ENCODE measurements around the gene RACGAP1. TPM values are rescaled to one million over a fixed set of nuclear protein-coding genes. Genes with fewer than 3 reads are reported as not detected.

The RACGAP1 gene
- total and polyA plus RNA-seq, 2 of the 8 experiments (the other 6 are each of a cell fraction or from before 2014, with no cell fraction given) = 18.0 to 66.3 TPM

DNA sequence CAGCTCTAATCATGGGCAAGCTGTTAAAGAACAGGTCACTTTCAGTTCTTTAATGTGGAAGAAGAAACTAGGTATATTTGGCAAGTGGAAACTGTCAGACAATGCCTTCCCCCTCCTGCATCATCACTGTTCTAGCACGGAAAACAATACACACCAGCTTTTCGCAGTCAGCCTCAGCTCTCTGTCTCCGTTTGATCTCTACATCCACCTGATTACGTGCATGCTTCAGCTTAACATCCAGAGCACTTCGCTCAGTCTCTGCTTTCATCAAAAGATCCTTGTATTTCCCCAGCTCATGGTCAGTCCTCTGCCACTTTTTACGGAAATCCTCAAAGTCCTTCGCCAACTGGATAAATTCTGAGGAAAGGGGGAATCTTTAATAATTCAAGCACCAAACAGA is 19.0 kb downstream of the RACGAP1 start:
- Histone ChIP-seq H3K79me1 (ENCODE audit: low read depth, low read length) (no peaks in the 10 kb centered on the region), H2BK12ac (ENCODE audit: low read depth, low read length) (no peak overlapping the region), H2AFZ (ENCODE audit: low read length) (no peak overlapping the region), H3K23me2 (ENCODE audit: low read depth, low read length) (no peaks in the 10 kb centered on the region), H4K20me1 (replicated peaks in 1 of 2; ENCODE audit: control insufficient read depth in 1 of 2, insufficient read depth in 2 of 2, low read length in 2 of 2) (no peaks in the 10 kb centered on the region), H3K14ac (ENCODE audit: insufficient read length) (no peak overlapping the region), H3K9ac (replicated peaks in 1 of 4; ENCODE audit: extremely low read depth in 1 of 4, low read depth in 3 of 4, low read length in 3 of 4) (no peak overlapping the region), H2BK20ac (ENCODE audit: low read length) (no peak overlapping the region), H3K27me3 (replicated peaks in 1 of 4; ENCODE audit: control insufficient read depth in 3 of 4, extremely low read depth in 1 of 4, insufficient read depth in 3 of 4, low read length in 3 of 4) (no peaks in the 10 kb centered on the region), H2BK15ac (ENCODE audit: low read length) (no peak overlapping the region), H3K27ac (ENCODE audit: low read depth, low read length) (no peak overlapping the region), H3K56ac (replicated peaks; ENCODE audit: insufficient read length, low read depth, low read length) (no peak overlapping the region), H3K36me3 (ENCODE audit: control insufficient read depth in 2 of 4, insufficient read depth in 4 of 4, low read length in 3 of 4) (peaks cover 2 to 34% (median 22%) of the 10 kb centered on the region in 4 experiments; a peak in 7 of 8 replicates), H3K79me2 (ENCODE audit: control insufficient read depth in 1 of 2, insufficient read depth in 2 of 2, low read length in 2 of 2) (no peaks in the 10 kb centered on the region), H3K9me3 (ENCODE audit: insufficient read depth in 2 of 2, low read depth in 1 of 2, low read length in 1 of 2) (no peaks in the 10 kb centered on the region), H4K8ac (ENCODE audit: extremely low read depth, insufficient read depth, low read length) (no peak overlapping the region), H3K4me2 (ENCODE audit: insufficient read depth in 1 of 2, low read depth in 2 of 2, low read length in 2 of 2) (no peak overlapping the region), H4K91ac (replicated peaks; ENCODE audit: insufficient read length, low read length) (no peak overlapping the region), H2BK120ac (replicated peaks; ENCODE audit: low read depth, low read length) (no peak overlapping the region), H4K5ac (ENCODE audit: insufficient read length, low read depth, low read length) (no peak overlapping the region), H3K4me1 (replicated peaks in 1 of 4; ENCODE audit: control insufficient read depth in 3 of 4, insufficient read depth in 4 of 4, low read length in 3 of 4) (no peaks in the 10 kb centered on the region), H2AK5ac (ENCODE audit: low read depth, low read length) (no peak overlapping the region), H3K4me3 (ENCODE audit: extremely low read depth in 1 of 4, insufficient read depth in 2 of 4, low read depth in 3 of 4, low read length in 4 of 4) (no peak overlapping the region), H3K23ac (ENCODE audit: insufficient read length) (no peak overlapping the region), H3K18ac (ENCODE audit: extremely low read depth, low read length) (no peak overlapping the region), H3K4ac (replicated peaks; ENCODE audit: insufficient read length, low read depth, low read length) (no peak overlapping the region), H2BK5ac (ENCODE audit: low read depth, low read length) (no peak overlapping the region)
- TF ChIP-seq YY1 (IDR thresholded peaks at IDR 0.05; ENCODE audit: low read depth, low read length) (no peak), RNF2 (IDR thresholded peaks at IDR 0.05; ENCODE audit: borderline replicate concordance, low read depth, low read length, missing control alignments, poor library complexity, severe bottlenecking) (no peak), SP2 (IDR thresholded peaks at IDR 0.05; ENCODE audit: low read length) (no peak), ASH2L (IDR thresholded peaks at IDR 0.05; ENCODE audit: low read length) (no peak), HDAC2 (IDR thresholded peaks at IDR 0.05; ENCODE audit: borderline replicate concordance in 1 of 2, low read depth in 2 of 2, low read length in 2 of 2) (no peak), ZNF274 (IDR thresholded peaks at IDR 0.05; ENCODE audit: borderline replicate concordance, extremely low read depth, low read length) (no peak)
- TF ChIP-seq, protein P1, sequence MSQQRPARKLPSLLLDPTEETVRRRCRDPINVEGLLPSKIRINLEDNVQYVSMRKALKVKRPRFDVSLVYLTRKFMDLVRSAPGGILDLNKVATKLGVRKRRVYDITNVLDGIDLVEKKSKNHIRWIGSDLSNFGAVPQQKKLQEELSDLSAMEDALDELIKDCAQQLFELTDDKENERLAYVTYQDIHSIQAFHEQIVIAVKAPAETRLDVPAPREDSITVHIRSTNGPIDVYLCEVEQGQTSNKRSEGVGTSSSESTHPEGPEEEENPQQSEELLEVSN (IDR thresholded peaks at IDR 0.05) = no peak
- WGBS, 2 experiments (ENCODE audit: extremely low coverage in 1 of 2, insufficient coverage in 1 of 2, insufficient read length in 1 of 2, insufficient replicate concordance in 2 of 2, low coverage in 1 of 2, low lambda C conversion rate in 2 of 2, missing lambda C conversion rate in 1 of 2) = 92% methylated on average over 7 of the region's 7 CpGs; no CpG with 5 or more reads in 1 of the 2 experiments
- ChIA-PET POLR2A (ENCODE audit: partially characterized antibody) (interaction anchor here (2.3 kb wide), 1 partner anchor 10 kb away, joined by 6 read pairs; no protein-coding TSS in a partner anchor), CTCF (ENCODE audit: partially characterized antibody) (interaction anchor here (0.6 to 4.6 kb wide), 8 partner anchors 10 to 63 kb away, joined by 3 to 24 read pairs (median 6); no protein-coding TSS in a partner anchor)
- DNase-seq (ENCODE audit: low read depth in 1 of 2, low spot score in 2 of 2) (no peak), FAIRE-seq (no peak)
